ENCODE measurements around the gene OS9.

GRCh38 chr12:57743769-57744168 is 49.8 kb downstream of the OS9 start:
- TF ChIP-seq FOS (IDR thresholded peaks at IDR 0.05; ENCODE audit: borderline replicate concordance, insufficient read depth, low read length) = no peak
- no peak for TF ChIP-seq POLR2A (IDR thresholded peaks at IDR 0.05; ENCODE audit: low read depth, low read length)
- no peak for TF ChIP-seq CTCF (IDR thresholded peaks at IDR 0.05; ENCODE audit: extremely low read depth in 1 of 2, insufficient read depth in 1 of 2, low read depth in 1 of 2, low read length in 2 of 2)
- no peak for TF ChIP-seq MAX (IDR thresholded peaks at IDR 0.05; ENCODE audit: insufficient read depth, insufficient read length)
- no peak for TF ChIP-seq MYC (IDR thresholded peaks at IDR 0.05; ENCODE audit: low read depth, low read length)
- no peak for TF ChIP-seq POLR2AphosphoS5 (IDR thresholded peaks at IDR 0.05; ENCODE audit: insufficient read depth, low read depth, low read length)
